Thoracic aorta (tissue), 2 donors: ENCODE data around the gene TBCE. TPM values are rescaled to one million over a fixed set of nuclear protein-coding genes. Genes with fewer than 3 reads are reported as not detected.

Experiments used
- ATAC-seq: fragments of 150-250 bp; one replicate; pipeline ENCODE4 v1.8.0; 2017; ENCODE audit warnings: low read depth; ENCODE audit not compliant: insufficient number of reproducible peaks, low FRiP score
- DNase-seq: peaks from one replicate; pipeline ENCODE4 v3.0.0-alpha.2; 2020; ENCODE audit warnings: low spot score
- H3K27ac ChIP-seq, 2 donors: fragments of 200-600 bp; sonication (generic); 1 replicate in 1 of 2; 2 replicates in 1 of 2; pipeline ENCODE4 v1.5.1; 2016; ENCODE audit warnings: mild to moderate bottlenecking in 2 of 2, moderate library complexity in 2 of 2
- H3K27me3 ChIP-seq: fragments of 200-600 bp; sonication (generic); replicated peaks from 2 replicates; pipeline ENCODE4 v1.6.0; 2016; ENCODE audit warnings: mild to moderate bottlenecking; ENCODE audit not compliant: insufficient read depth
- H3K36me3 ChIP-seq: fragments of 200-600 bp; sonication (generic); one replicate; pipeline ENCODE4 v1.5.1; 2016
- H3K4me1 ChIP-seq, 2 donors: fragments of 200-600 bp; sonication (generic); 1 replicate in 1 of 2; 2 replicates in 1 of 2; pipeline versions ENCODE4 v1.5.1 to v1.6.0; 2016; ENCODE audit warnings: low read depth in 2 of 2, mild to moderate bottlenecking in 1 of 2; ENCODE audit not compliant: control insufficient read depth in 1 of 2
- H3K4me3 ChIP-seq: fragments of 200-600 bp; sonication (generic); 2 replicates; pipeline ENCODE4 v1.5.1; 2016; ENCODE audit warnings: mild to moderate bottlenecking
- H3K9me3 ChIP-seq: fragments of 200-600 bp; sonication (generic); 2 replicates; pipeline ENCODE4 v1.5.1; 2016
- CTCF ChIP-seq: fragments of 200-600 bp; sonication (generic); IDR thresholded peaks from one replicate; pipeline ENCODE4 v1.5.1; 2019; ENCODE audit warnings: antibody characterized with exemption
- total RNA-seq, 2 donors: library from RNA; depleted of rRNA; stranded (reverse); fragments of >200 nt; gene quantifications; one replicate each; pipeline versions ENCODE4 v1.1.0 to v1.2.3, GENCODE V29; 2016

TBCE gene
- total RNA-seq, 2 donors from 2014 or later = 16.9 to 30.1 TPM

- Histone ChIP-seq H3K27ac (no peak overlapping the region), H3K36me3 (peaks cover 2% of the 10 kb centered on the region), H3K4me1 (no peaks in the 10 kb centered on the region), H3K4me3 (no peak overlapping the region), H3K27me3 (no peaks in the 10 kb centered on the region), H3K9me3 (peaks cover 6% of the 10 kb centered on the region)
- ATAC-seq (no peak), DNase-seq (no peak)
- TF ChIP-seq CTCF = no peak
Observed at GRCh38 chr1:235391874-235392273, 24.6 kb downstream of the TBCE start.

GRCh38 chr1:235397733-235398132 lies 30.5 kb downstream of the TBCE start:
- DNase-seq (no peak), ATAC-seq (no peak)
- Histone ChIP-seq H3K9me3 (no peaks in the 10 kb centered on the region), H3K4me1 (no peaks in the 10 kb centered on the region), H3K27me3 (no peaks in the 10 kb centered on the region), H3K36me3 (no peaks in the 10 kb centered on the region), H3K4me3 (no peak overlapping the region), H3K27ac (no peak overlapping the region)
- TF ChIP-seq CTCF = no peak

- H3K4me1 ChIP-seq = no peaks in the 10 kb centered on the region
- TF ChIP-seq CTCF = no peak
- H3K36me3 ChIP-seq = no peaks in the 10 kb centered on the region
- DNase-seq (no peak), ATAC-seq (no peak)
- no peak overlapping the region for H3K27ac ChIP-seq
- no peak overlapping the region for H3K4me3 ChIP-seq
- no peaks in the 10 kb centered on the region for H3K9me3 ChIP-seq
- H3K27me3 ChIP-seq = no peaks in the 10 kb centered on the region
Observed at GRCh38 chr1:235399661-235400060, 32.4 kb downstream of the TBCE start.

- Histone ChIP-seq H3K9me3 (no peaks in the 10 kb centered on the region), H3K4me3 (no peak overlapping the region), H3K27ac (no peak overlapping the region), H3K36me3 (no peaks in the 10 kb centered on the region), H3K27me3 (no peaks in the 10 kb centered on the region), H3K4me1 (no peaks in the 10 kb centered on the region)
- DNase-seq (no peak), ATAC-seq (no peak)
- TF ChIP-seq CTCF = no peak
Observed at GRCh38 chr1:235401251-235401650, 34.0 kb downstream of the TBCE start.

GRCh38 chr1:235402457-235403200 lies 35.4 kb downstream of the TBCE start:
- Histone ChIP-seq H3K4me1 (no peaks in the 10 kb centered on the region), H3K36me3 (no peaks in the 10 kb centered on the region), H3K27ac (no peak overlapping the region), H3K9me3 (no peaks in the 10 kb centered on the region), H3K4me3 (no peak overlapping the region), H3K27me3 (no peaks in the 10 kb centered on the region)
- no peak for TF ChIP-seq CTCF
- DNase-seq (no peak), ATAC-seq (no peak)
